Renal cortical epithelial cell (primary cell): ENCODE results near the gene PAK1. TPM values are rescaled to one million over a fixed set of nuclear protein-coding genes. Genes with fewer than 3 reads are reported as not detected.
"Not testable (repeated sequence)": the region's sequence is repeated elsewhere in the genome, so short reads cannot be mapped to it uniquely, and the experiment has no call there.

Source experiments
- DNase-seq: peaks from one replicate; pipeline ENCODE4 v3.0.0-alpha.2; 2011; ENCODE audit warnings: low read depth
- total RNA-seq: library from RNA; depleted of rRNA; stranded (reverse); fragments of >200 nt; gene quantifications from 2 replicates; pipeline ENCODE4 v1.2.3, GENCODE V29; 2014

PAK1 gene
- 16.0 and 30.0 TPM in 2 replicates for total RNA-seq

GRCh38 chr11:77473801-77474683, at the start of gene PAK1:
Gene PAK1, minus strand, starts transcription at chr11:77474094. Its CDS starts 81,574 bp downstream, at chr11:77392520.
- peak; percentile 69 for DNase-seq

- no peak for DNase-seq
These were observed 48.3 kb upstream of the PAK1 start for GRCh38 chr11:77522215-77522614.

GRCh38 chr11:77519847-77520246, 46.0 kb upstream of the PAK1 start:
- no peak for DNase-seq

GRCh38 chr11:77518471-77518870, 44.6 kb upstream of the PAK1 start:
- no peak for DNase-seq

- no peak for DNase-seq
These were observed 43.9 kb upstream of the PAK1 start for GRCh38 chr11:77517753-77518152.

GRCh38 chr11:77517226-77517625, 43.3 kb upstream of the PAK1 start:
- peak; percentile 12 for DNase-seq

- DNase-seq: peak; percentile 19
These were observed 41.6 kb upstream of the PAK1 start for GRCh38 chr11:77515483-77515882.

GRCh38 chr11:77515063-77515462, 41.2 kb upstream of the PAK1 start:
- no peak for DNase-seq

GRCh38 chr11:77512092-77512491, 38.2 kb upstream of the PAK1 start:
- DNase-seq: no peak

GRCh38 chr11:77510851-77511250, 37.0 kb upstream of the PAK1 start:
- no peak for DNase-seq

- no peak for DNase-seq
These were observed 36.2 kb upstream of the PAK1 start for GRCh38 chr11:77510095-77510494.

GRCh38 chr11:77508019-77508418, 34.1 kb upstream of the PAK1 start:
- no peak for DNase-seq

GRCh38 chr11:77506857-77507256, 33.0 kb upstream of the PAK1 start:
- DNase-seq: no peak

GRCh38 chr11:77505956-77506355, 32.1 kb upstream of the PAK1 start:
- DNase-seq: no peak

GRCh38 chr11:77503006-77503405, 29.1 kb upstream of the PAK1 start:
- DNase-seq: no peak

- no peak for DNase-seq
These were observed 28.5 kb upstream of the PAK1 start for GRCh38 chr11:77502346-77502905.

- no peak for DNase-seq
These were observed 27.9 kb upstream of the PAK1 start for GRCh38 chr11:77501758-77502157.

- no peak for DNase-seq
These were observed 23.5 kb upstream of the PAK1 start for GRCh38 chr11:77497368-77497767.

GRCh38 chr11:77495526-77495925, 21.6 kb upstream of the PAK1 start:
- DNase-seq: no peak

- not testable (repeated sequence) for DNase-seq
These were observed 16.1 kb upstream of the PAK1 start for GRCh38 chr11:77490035-77490434.

GRCh38 chr11:77487790-77488189, 13.9 kb upstream of the PAK1 start:
- DNase-seq: no peak

GRCh38 chr11:77479746-77480352, 6.0 kb upstream of the PAK1 start:
- DNase-seq: no peak

- DNase-seq: no peak
These were observed 1.3 kb upstream of the PAK1 start for GRCh38 chr11:77475206-77475605.
